Activated T-cell treated with anti-CD3 and anti-CD28 coated beads for 1 hour (primary cell): ENCODE measurements around the gene C11orf58.

ENCODE experiments used
- DNase-seq: peaks from one replicate; pipeline ENCODE4 v3.0.0-alpha.2; 2020; ENCODE audit warnings: low read depth

The C11orf58 gene

DNA sequence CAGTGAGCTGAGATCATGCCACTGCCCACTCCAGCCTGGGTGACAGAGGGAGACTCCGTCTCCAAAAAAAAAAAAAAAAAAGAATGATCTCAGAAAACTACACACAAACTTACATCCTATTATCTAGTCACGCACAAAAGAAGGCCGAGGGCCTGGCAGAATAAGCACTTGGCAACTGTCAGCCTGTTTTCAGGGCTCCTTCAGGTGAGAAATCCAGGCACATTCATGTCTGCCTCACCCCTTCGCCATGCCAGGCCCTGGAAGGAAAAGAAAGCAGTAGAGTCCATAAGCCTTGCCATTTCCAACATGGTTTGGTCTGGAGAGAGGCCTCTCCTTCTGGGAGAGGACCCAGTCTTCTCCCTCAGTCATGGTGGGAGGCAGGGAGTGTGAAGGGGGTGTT, 30.9 kb downstream of the C11orf58 start:
- DNase-seq: no peak

DNA sequence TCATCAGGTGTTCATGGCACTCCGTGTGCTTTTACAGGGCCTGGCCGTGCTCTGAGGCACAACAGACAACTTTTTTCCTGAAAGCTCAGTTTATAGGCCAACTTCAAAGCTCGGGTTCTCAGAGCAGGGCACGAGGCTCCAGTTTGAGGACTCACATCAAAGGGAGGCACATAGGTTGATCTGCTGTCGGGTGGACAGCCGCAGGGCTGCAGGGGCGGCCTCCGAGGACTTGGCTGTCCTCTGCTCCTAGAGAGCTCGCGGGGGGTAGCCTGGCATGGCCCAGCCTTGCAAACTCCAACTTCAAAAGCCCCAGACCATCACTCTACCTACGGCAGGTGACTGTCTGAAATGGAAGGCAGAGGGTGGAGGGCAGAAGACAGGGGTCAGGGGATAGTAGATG, 31.6 kb downstream of the C11orf58 start:
- no peak for DNase-seq

DNA sequence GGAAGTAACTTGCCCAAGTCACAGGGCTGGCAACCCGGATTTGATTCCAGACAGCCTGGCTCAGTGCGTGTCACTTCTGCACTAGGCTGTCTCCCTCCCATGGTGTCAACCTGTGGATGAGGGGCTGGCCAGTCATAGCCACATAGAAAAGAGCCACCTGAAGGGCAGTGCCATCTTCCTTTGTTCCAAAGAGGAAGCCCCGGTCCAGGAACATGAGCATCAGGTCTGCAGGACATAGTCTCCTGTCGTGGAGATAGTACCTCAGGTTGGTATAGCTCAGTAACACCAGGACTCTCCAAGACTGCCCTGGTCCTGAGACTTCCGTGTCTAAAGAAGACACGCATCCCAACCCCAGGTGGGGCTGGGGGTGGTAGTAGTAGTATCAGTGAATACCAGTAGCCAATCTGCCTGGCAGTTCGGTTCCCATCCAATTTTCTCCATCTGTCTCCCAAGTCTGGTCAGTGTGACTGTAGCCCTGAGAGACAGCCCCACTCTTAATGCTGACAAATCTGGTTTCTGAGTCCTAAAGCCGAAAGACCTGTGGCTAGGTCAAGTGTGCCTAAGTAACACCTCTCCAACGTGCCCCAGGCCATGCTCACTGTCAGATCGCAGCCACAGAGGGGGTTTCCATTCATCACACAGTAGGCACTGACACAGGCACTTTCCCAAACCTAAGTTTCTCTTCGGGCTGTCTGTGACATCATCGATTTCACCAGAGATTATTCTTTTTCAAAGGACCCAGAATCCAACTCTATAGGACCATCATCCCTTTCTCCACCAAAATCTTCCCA, 33.1 kb downstream of the C11orf58 start:
- DNase-seq: no peak

DNA sequence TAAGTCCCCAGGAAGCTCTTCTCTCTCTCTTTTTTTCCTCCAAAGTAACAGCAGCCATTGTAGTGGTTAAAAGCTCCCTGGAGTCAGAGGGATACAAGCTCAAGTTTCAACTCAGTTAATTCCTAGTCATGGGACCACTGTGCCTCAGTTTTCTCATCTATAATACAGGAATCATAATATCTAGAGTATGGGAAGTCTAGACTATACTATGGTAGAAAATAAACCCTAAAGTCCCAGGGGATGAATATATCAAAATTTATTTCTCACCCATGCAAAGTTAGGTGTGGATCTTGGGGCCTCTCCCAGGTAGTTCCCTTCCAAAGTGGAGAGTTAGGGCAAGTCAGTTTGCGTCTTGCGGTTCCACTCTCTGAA, 33.7 kb downstream of the C11orf58 start:
- DNase-seq: no peak

DNA sequence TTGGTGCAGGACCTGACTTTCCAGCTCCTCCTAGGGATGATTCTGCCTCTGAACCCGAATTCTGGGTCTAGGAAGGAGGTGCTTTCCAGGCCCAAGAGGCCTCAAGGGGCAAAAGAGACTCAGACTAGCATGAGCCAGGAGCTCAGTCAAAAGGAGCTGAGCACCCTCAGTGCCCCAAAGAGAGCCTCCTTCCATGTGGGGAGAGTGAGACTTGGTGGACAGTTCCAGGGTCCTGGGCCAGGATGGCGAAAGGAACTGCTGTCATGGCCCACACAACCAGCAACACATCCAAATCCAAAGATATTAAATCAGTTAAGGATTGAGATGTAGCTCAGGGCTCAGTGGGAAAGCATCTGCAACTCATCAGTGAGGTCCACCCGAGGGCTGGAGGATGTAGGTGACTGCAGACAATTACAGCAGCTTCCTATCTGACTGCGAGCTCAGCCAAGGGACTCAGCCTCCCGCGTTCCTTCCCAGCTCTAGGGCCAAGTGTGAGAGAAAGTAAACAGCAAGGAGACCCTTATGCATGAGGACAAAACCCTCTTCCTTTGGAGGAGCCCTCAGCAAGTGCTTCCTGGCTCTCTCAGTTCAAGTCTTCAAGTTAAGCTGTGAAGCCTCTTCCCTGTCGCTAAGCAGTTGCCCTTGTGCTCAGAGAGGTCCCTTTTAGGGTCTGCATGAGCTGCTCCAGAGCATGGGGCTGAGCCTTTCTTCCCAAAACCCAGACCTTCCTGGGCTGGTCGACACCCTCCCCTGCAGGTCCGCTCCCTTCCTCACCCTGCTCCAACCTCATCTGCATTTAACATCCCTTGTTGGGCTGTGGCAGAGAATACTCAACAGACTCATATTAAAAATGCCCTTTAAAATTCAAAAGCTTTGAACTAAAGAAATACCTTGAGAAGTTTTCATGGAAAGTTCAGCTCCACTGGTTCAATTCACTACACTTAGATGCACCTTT, 35.8 kb downstream of the C11orf58 start:
- DNase-seq: no peak

DNA sequence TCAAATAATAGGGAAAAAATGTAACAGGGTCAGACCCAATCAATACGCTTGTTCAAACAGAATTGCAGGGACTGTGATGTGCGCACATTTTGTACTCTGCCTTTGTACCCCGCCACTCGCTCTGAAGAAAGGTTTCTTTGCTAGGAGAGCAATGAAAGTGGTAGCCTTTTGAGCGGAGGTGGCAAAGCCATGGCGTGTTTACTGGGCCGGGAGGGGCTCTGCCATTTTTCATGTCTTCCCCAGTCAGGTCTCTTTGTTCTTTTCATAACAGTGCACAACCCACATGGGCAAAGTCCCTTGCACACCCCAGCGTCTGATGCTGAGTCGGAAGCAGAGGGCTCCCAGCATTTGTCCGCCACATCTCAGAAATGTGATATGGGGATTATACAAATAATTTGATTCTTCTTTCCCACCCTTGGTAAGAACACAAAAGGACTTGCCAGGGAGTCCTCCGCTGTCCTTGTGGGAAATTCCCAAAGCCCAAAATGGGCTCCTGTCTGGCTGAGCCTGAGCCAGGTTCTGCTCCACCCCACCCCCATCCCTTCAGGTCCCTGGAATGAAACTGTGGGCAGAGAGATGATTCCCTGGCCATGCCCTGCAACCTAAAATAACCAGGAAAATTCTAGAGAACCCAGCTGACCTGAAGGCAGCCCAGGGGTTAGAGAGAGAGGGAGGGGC, 36.6 kb downstream of the C11orf58 start:
- no peak for DNase-seq

DNA sequence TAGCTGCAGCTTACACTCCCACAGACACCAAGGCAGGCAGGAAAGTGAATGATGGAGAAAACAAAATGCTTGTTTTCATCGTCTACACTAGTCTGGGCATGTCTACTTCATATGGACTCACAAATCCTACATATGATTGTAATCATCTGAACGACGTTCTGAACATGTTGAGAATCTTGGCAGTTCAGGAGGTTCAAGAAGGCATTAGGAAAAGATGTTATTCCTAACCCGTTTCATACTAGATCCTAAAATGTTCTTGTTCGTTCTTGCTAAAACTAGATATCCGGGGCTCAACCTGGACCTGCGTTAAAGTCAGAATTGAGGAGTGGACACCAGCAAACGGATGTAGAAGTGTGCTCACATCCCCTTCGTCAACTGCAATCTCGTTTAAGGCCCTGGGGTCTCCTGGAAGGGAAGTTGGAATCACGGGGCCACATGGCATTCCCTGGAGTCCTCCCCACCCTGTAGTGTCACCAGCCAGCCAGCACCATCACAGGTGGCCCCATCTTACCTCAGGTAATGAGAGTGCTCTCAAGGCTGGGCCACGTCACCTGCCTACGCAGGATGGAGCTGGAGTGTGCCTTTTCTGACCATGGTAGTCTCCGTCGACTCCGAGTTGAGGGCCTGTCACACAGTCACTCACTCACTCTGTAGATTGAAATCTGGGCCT, 37.3 kb downstream of the C11orf58 start:
- DNase-seq: no peak

DNA sequence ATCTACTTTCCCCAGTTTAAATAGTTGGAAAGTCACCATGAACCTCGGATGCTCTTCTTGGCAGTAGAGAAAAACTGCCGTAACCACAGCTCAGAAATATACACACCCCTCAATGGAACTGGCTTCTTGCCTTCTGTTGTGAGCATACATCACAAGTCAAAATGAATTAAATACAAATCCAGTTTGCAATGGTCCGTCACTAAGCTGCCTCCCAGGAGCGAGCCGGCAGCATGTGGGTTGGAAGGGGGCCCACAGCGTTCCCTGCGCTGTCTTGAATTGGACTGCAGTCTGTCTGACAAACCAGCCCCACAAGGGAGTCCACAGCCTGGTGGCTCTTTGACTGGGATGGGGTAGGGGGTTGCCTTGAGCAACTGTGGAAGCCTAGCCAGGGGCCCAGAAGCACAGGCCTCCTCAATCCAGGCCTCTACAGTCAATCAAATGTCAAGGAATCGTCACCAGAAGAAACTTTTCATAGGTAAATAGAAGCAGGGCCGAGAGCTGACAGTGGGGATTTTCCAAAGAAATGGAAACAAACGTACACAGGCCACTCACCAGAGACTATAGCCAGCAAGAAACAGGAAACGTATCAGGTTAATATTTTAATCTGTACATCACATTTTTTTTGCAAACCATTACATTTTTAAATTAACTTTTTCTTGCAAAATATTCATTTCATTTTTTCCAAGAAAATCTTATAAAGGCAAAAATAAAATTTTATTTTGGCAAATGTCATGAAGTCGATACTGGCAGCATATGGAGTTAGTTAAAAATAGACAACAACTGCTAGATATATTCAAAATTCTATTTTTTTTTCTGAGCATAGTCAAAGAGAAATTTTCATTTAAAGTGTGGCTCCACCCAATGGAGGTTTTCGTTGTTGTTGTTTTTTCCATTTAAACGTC, 38.5 kb downstream of the C11orf58 start:
- no peak for DNase-seq

DNA sequence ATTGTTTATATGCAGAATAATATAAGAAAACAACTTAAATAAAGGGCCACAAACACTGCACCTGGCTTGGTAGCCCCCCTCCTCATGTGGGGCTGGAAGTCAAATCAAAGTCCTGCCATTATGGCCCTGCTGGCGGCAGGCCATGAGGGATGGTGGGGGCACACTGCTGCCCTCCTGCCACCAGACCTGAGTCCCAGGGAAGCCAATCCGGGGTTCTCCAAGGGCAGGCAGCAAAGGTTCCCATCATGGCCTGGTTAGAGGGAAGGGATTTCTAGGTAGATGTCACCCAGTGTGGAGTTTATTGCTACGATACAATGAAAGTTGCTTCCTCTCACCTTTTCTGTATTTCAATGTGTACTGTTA, 39.1 kb downstream of the C11orf58 start:
- no peak for DNase-seq

DNA sequence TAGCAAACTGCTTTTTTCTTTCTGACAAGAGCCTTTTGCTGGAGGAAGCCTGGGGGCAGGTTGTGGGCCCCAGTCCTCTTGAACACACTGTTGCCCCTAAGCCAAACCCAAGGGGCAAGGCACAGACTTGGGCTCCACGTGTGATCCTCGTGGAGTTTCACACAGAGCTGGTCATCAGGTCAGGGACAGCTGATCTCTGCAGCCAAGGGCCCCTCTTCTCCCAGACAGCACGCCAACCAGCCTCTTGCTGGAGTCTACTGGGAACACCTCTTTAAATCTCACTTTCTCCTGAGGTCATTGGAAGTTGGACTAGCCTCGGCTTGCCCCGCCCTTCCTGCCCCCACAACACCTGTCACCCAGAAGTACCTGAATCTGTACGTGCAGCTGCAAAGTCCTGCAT, 39.8 kb downstream of the C11orf58 start:
- DNase-seq: no peak

DNA sequence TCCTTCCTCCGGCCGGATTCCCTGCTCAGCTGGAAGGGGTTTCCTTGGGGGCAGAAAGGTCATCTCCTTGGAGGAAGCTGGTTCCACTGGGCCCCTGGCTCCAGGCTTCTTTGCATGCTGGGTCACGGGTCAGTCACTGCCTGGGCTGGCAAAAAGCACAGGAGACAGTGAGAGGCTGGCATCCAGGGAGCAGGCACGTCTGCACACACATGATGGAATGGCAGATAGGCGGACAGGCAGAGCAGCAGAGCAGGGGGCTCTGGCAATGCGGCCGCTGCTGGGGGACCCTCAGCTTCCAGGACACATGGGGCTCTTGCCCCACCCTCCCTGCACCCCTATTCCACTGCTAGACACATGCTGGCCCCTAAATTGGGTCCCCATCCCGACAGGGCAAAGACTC, 40.4 kb downstream of the C11orf58 start:
- DNase-seq: no peak

DNA sequence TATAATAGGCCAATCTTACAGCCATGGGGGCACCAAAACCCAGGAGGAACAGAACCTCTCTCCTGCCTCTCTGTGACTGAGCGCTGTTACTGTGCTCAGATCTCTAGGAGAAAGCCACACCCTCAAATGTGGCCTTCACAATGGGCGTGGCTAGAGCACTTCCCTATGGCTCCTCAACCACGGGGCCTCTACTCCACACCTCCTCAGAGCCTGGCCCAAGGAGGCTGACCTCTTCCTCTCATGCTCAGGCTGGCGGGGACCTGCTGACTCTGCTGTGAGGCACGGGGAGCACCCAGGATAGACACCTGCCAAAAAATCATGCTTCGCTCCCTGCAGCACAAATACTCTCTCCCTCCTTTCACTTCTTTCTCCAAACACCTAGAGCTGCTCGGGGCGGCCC, 41.0 kb downstream of the C11orf58 start:
- DNase-seq: no peak

DNA sequence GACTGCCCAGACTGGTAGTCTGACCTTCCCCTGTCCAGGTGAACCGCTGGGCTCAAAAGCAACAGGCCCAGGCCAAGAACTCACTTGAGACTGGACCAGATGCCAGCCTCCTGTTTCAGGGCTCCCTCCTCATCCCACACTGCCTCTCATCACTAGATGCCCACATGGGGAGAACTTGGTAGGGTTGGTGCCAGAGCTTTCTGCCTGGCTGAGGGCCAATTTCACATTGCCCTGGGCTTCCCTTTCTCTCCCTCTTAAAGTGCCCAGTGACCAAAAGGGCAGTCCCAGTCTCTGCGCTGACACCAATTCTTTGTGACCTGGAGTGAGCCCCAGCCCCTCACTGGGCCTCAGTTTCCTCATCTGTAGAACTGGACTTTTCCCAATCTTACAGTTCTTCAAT, 41.7 kb downstream of the C11orf58 start:
- DNase-seq: no peak

DNA sequence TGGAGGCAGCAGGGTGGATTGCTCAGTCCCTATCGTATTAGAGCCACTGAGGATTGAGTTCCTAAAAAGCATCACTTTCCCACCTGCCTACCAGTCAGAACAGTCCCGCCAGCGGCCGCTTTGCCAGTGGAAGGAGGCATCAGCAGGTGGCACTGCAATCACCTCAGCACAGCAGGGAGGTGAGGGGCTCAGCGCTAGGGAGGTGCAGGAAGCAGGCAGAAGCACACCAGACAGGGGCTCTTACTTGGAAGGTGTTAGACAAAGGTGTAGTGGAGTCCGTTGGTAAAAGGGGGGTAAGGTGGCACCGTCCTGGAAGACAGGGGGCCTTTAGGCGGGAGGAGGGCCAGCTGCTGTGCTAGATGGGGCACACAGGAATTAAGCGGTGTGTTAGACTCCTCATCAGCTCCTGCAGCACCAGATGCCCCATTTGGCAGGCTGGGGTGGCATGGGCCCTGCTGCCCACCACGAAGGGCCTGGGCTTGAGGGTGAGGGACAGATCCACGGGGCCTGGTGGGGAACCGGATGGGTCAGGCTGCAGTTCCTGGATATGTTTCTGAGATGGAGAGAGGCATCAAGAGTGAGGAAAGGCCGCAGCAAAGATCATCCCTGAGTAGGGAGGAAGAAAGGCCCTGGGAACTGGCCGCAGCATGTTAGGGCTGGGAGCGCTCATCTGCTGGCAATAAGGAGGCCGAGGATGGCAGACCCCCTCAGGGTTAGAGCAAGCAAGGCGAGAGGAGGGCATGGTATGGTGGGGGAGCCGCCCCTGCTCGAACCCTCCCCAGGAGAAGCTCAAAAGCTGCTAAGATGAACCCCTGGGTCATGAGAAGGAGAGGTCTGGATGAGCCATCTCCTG, 42.5 kb downstream of the C11orf58 start:
- DNase-seq: no peak

DNA sequence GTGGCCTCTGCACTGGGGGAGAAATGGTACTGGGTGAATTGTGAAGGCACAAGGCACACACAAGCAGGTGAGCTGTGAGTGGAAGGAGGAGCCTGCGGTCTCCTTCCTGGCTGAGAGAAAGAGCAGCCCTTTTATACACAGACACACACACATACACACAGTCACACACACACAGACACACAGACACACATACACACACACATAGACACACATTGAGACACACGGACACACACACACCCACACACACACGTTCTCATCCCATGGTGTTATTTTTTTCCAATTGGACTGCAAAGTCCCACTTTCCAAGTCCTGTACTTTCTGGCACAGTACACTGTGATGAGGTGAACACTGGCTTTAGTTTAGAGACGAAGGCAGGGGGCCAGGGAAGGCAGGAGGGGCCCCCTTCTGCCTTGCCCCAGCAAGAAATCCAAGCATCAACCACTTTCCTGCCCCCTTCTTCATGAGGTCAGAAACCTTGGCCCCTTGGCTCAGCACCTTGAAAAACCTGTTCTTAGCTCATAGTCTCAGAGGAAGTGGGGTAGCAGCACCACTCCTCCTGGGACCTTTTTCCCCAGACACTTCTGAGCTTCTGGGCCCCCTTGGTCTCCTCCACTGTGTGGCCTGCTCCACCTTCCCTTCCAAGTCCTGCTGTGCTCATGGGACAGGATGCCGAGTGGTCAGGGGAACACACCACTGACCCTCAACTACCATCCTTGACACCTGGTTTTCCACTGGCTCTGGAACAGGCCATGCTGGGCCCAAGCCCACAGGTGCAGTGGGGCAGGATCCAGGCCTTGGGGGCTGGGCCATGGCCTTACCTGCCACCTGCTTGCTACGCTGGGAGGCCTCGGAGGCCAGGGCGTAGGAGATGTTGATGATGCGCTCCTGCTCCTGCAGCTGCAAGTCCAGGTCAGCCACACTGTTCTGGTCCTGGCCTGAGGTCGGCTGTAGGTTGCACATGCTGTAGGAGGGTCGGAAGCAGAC, 43.8 kb downstream of the C11orf58 start:
- DNase-seq: no peak

DNA sequence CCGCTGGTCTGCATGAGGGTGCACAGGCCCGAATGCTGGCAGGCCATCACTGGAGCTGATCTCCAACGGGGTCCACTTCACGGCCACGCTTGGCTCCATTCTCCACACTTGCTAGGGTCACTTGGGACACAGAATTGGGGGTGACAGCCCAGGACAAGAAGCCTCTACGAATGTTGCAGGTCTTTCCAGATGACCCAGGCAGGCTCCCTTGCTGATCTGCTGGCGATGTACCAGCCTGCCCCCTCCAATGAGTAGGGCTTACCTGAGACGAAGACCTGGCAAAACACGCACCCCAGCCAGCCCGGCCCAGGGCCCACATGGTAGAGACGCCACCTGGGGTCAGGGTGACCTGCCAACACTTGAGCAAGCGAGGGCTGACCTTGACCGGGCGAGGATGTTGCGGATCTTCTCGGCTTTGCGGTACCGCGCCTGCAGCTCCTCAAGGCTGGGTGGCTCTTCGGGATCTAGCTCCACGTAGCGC, 44.9 kb downstream of the C11orf58 start:
- DNase-seq: no peak

DNA sequence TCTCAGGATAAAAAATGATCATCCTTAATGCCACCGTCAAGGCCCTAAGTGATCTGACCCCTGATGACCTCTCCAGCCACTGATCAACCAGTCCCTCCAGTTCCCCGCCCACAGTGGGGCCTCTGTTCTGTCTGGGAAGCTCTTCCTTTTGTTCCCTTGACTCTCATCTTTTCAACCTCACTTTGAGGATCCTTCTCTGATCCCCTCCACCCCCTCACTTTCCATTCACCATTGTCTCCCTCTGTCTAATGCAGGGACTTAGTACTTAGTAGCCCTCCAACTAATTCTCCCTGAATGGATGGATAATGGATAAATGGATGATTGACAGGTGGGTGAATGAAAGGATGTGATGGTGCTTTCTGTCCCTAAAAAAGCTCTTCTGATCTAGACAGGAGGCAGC, 45.6 kb downstream of the C11orf58 start:
- DNase-seq: no peak

DNA sequence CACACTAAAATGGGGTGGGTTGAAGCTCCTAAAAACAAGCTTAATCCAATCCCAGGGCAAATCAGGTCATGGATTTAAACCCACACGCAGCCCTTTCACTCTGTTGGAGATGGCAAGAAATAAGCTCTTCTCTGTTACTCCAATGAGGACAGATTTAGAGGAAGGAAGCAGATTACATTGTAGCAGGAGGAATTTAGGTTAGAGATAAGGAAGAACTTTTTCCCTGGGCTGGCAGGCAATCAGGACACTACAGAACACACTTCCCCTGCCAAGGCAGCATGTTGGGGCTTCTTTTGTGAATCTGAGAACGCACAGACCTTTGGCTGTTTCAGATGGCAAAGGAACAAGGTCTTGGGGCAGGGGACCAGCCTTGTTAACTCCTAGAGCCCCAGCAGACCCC, 46.2 kb downstream of the C11orf58 start:
- no peak for DNase-seq
